Vagina (tissue), 2 donors: Measurements from ENCODE around the gene PRKAB2.

Source experiments
- POLR2A ChIP-seq, 2 donors: fragments of 450-650 bp; IDR thresholded peaks; one replicate each; pipeline ENCODE4 v1.6.1; 2017; ENCODE audit warnings: antibody characterized with exemption in 2 of 2, mild to moderate bottlenecking in 2 of 2, moderate library complexity in 2 of 2
- POLR2AphosphoS5 ChIP-seq, 2 donors: sonication (generic); formaldehyde crosslinking; IDR thresholded peaks; one replicate each; pipeline ENCODE4 v1.9.0; 2017; ENCODE audit warnings: antibody characterized with exemption in 2 of 2, mild to moderate bottlenecking in 2 of 2, low read depth in 1 of 2; ENCODE audit not compliant: insufficient read depth in 1 of 2

DNA sequence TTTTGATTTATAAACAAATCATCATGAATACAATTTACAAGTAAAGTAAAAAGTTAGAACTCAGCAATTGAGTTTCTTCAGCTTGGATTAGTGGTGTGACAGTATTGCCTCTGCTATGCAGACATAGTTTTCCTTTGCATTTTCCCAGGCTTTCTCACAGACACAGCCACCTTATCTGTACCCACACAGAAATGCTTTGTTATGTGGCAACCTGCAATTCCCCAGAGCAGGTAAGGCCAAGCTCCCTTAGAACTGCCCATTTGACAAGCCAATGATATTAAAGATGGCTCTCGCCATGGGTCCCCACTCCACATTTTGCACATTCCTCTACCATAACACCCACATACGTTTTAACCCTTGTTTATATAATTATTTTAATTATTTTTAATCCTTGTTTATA, 38.7 kb upstream of the PRKAB2 start:
- no peak for TF ChIP-seq POLR2A (IDR thresholded peaks at IDR 0.05)
- no peak for TF ChIP-seq POLR2AphosphoS5 (IDR thresholded peaks at IDR 0.05; ENCODE audit: insufficient read depth in 1 of 2, low read depth in 1 of 2)
